Activated T-cell treated with anti-CD3 and anti-CD28 coated beads, Interleukin-2, amount 50 U/mL, for 1 hour (primary cell): ENCODE results near the gene TEDC2.
"Not testable (repeated sequence)": the region's sequence is repeated elsewhere in the genome, so short reads cannot be mapped to it uniquely, and the experiment has no call there.

Source experiments
- DNase-seq: peaks from one replicate; pipeline ENCODE4 v3.0.0-alpha.2; 2020

TEDC2 gene

GRCh38 chr16:2438121-2438520 is 21.8 kb upstream of the TEDC2 start:
- no peak for DNase-seq

- DNase-seq = no peak
Measured at GRCh38 chr16:2439598-2439997, 20.3 kb upstream of the TEDC2 start.

DNA sequence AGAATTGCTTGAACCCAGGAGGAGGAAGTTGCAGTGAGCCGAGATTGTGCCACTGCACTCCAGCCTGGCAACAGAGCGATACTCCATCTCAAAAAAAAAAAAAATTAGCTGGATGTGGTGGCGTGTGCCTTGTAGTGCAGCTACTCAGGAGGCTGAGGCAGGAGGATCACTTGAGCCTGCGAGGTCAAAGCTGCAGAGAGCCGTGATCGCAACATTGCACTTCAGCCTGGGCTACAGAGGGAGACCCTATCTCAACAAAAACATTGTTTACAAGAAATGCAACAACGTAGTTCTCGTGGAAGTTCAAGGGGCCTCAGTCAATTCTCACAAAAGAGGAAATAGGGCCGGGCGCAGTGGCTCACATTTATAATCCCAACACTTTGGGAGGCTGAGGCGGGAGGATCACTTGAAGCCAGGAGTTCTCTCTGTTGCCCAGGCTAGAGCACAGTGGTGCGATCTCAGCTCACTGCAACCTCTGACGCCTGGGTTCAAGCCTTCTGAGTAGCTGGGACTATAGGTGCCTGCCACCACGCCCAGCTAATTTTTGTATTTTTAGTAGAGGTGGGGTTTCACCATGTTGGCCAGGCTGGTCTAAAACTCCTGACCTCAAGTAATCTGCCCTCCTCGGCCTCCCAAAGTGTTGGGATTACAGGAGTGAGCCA is 18.6 kb upstream of the TEDC2 start:
- not testable (repeated sequence) for DNase-seq

- no peak for DNase-seq
Measured at GRCh38 chr16:2443555-2443954, 16.4 kb upstream of the TEDC2 start.

GRCh38 chr16:2447920-2448583 is 11.9 kb upstream of the TEDC2 start:
- DNase-seq = no peak

DNA sequence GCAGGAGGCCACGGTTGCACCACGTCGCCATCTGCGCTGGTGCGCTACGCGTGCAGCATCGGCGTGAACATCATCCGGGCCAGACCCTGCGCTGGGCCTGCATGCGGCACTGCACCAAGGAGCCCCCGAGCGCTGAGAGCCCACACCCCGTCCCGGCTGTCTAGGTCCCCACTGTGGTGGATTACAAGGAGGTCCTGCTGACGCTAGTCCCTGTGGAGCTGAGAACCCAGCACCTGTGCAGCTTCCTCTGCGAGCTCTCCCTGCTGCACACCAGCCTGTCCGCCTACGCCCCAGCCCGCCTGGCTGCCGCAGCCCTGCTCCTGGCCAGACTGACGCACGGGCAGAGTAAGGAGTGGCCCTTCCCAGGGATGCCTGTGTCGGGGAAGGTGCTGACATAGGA is 10.8 kb upstream of the TEDC2 start:
- no peak for DNase-seq

DNA sequence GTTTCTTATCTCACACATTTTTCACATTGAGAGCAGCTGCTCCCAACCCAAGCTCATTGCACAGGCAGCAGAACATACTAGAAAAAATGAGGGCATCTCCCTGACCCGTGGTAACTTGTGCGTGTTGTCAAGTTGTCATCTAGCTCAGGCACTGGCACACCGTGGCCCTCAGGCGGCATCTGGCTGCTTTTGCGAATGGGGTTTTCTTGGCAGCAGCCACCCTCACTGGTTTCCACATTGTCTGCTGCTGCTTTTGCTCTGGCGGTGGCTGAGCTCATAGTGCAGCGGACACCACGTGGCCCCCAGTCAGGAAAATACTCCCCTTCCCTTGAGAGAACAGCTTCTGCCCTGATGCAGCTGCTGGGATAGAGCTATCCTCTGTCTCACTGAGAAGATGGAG is 9.4 kb upstream of the TEDC2 start:
- no peak for DNase-seq

- no peak for DNase-seq
Measured at GRCh38 chr16:2450975-2451381, 8.9 kb upstream of the TEDC2 start.

GRCh38 chr16:2451851-2452320 is 8.0 kb upstream of the TEDC2 start:
- no peak for DNase-seq

GRCh38 chr16:2452650-2453049 is 7.3 kb upstream of the TEDC2 start:
- no peak for DNase-seq

GRCh38 chr16:2455081-2455845 is 4.6 kb upstream of the TEDC2 start:
- no peak for DNase-seq

GRCh38 chr16:2456551-2457153 is 3.3 kb upstream of the TEDC2 start:
- no peak for DNase-seq

DNA sequence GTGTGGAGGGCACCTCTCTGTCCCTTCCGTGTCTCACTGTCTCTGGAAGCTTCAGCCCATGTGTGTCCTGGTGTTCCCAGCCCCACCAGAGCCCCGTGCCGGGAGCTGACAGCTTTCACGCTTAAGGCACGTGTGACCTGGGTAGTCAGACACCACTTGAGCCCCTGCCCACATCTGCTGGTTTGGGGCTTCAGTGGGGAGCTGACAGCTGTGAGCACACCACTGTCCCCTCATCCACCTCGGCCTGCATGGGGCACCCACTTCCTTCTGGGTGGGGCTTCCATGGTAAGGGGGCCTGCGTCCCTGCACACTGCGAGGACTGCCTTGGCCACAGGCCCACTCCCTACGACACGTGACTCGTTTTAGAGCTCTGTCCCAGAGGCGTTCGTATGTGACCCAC is 2.6 kb upstream of the TEDC2 start:
- DNase-seq = no peak

DNA sequence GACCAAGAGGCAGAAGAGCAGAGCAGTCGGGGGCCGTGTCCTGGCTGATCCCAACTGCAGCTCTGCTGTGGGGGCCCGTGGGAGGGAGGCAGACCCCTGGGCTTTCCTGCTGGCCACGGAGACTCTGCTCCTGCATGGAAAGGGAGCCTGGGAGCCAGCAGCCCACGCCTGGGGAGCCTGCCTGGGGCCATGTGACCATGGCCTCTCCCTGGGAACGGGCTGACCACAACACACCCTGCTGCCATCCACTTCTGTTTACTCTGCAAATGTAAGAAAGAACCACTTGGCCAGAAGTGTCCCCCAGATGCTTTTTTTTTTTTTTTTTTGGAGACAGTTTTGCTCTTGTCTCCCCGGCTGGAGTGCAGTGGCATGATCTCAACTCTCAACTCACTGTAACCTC is 2.0 kb upstream of the TEDC2 start:
- DNase-seq = no peak

DNA sequence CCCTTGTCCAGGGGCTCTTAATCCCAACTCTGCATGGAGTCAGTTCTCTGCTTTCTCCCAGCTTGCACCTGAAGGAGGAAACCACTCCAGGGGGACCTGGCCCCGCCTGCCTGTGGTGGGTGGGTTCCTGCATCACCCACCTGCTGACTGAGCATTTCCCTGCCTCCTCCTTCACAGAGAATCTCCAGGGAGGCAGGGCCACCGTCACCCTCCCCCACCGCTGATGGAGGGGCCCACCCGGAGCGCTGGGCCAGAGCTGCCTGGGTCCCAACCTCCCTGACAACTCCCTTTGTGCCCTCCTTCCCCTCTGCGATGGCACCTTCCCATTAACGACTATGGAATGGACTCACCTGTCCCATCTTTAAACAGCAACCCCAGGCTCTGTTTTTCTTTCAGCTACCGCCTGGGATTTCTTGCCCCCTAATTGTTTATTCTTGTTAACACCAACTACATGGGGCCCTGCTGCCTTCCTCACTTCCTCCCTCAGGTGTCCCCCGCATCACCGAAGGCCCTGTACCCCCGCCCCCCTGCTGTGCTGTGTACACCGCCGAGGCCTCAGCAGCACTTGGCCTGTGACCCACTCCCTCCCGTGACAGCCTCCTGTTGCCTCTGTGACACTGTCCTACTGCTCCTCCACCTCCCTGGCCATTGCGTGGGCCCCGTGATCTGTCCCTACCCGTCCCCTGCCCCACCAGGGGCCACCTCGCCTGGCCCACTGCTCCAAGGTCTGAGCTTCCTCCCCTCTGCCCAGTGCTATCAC is 842 bp upstream of the TEDC2 start:
- no peak for DNase-seq

GRCh38 chr16:2460391-2460713 is 443 bp downstream of the TEDC2 start:
- no peak for DNase-seq

- no peak for DNase-seq
Measured at GRCh38 chr16:2460916-2461315, 1.0 kb downstream of the TEDC2 start.

DNA sequence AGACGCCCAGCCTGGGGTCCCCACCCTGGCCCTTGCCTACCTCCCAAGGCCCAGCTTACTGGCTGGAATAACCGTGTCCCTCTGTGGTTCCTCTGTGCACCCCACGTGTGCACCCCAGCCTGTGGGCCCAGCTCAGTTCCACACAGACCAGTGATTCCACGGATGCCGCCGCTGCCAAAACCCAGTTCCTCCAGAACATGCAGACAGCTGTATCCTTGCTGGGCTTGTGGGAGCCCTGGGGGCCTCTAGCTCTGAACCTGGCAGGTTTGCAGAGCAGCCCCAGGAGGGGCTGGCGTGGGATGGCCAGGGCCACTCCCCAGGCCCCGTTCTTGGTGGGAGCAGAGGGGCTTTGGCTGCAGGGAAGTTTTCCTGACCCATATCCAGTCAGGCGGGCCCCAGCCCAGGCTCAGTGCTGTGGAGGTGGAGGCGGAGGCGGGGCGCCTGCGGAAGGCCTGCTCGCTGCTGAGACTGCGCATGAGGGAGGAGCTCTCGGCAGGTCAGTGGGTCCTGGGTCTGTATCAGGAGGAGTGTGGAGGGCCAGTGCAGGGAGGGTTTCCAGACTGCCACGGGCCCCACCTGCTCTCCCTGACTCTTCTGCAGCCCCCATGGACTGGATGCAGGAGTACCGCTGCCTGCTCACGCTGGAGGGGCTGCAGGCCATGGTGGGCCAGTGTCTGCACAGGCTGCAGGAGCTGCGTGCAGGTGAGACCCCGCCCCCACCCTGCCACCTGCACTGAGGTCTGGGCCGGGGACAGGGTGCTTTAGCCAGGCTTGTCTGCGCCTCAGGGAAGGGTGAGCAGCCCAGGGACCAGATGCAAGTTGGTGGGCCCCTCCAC is 2.3 kb downstream of the TEDC2 start:
- no peak for DNase-seq

DNA sequence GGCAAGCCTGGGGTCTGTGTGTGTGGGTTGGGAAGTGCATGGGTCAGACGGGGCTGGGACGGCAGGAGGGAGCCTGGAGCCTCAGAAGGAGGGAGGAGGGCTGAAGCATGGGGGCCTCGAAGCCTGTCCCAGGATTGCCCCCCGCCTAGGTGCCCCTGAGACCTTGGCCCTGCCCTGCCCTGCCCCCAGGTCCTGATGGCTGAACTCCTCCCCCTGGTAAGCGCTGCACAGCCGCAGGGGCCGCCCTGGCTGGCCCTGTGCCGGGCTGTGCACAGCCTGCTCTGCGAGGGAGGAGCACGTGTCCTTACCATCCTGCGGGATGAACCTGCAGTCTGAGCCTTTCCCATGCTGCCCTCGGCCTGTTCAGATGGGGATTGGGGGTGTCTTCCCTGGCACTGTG is 4.4 kb downstream of the TEDC2 start:
- DNase-seq = no peak

GRCh38 chr16:2465653-2466415 is 5.9 kb downstream of the TEDC2 start:
- DNase-seq = no peak
